AG10803 (cell line): ENCODE results near the gene RGL2.
"Not testable (repeated sequence)": the region's sequence is repeated elsewhere in the genome, so short reads cannot be mapped to it uniquely, and the experiment has no call there.

Experiments
- DNase-seq: peaks from one replicate; pipeline ENCODE4 v3.0.0; 2010; ENCODE audit warnings: low read depth
- H3K4me3 ChIP-seq: 2 replicates; pipeline ENCODE4 v1.5.1; 2011; ENCODE audit warnings: mild to moderate bottlenecking, low read length, control low read depth
- TF ChIP-seq, protein P1 (sequence below): conservative IDR thresholded peaks from 2 replicates; pipeline ENCODE4 v1.5.1; 2011; ENCODE audit warnings: mild to moderate bottlenecking, low read length, control low read depth, inconsistent platforms

Gene RGL2

DNA sequence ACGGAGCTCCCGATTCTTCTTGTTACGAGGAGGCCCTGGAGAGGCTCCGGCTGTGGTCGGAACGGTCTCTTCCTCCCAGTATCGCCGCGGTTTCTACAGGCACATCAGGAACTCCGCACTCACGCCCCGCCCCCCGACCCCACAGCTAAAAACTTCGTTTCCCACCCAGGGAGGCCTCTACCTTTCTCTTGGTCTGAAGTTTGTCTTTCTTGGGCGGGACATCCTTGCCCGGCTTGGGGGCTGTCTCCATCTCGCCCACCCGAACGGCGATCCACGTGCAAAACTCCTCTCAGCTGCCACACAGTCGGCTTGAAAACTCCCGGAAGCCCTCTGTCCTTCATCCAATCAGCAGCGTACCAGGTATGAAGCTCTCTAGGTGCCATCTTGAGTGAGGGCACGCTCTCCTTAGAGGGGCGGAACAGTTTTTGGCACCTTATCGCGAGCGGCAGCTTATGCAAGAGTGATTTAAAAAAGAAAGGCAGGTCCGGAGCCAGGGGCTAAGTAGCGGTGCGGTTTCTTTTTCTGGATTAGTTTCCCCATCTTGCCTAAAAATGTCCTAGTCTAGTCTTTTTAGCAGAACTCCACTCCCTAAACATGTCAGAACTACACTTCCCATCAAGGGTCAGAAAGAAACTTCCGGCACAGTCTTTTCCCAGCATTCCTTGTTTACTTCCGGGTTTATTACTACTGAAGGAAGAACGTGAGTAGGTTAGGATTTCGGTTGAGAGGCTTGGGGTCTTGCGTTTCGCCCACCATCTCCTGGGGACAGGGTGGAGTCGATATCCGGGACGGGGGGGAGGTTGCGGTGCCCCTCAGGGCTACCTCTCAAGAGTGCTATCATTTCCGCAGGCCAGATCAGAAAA, 9.6 kb downstream of the RGL2 start, which contains the start of the genes PFDN6 and WDR46:
Gene PFDN6, plus strand, starts transcription at position 681 of the 863 bp plus-strand sequence. CDS start 256 bp downstream, outside the sequence.
Gene WDR46, minus strand, starts transcription at position 319 of the 863 bp plus-strand sequence. Its CDS starts 69 bp downstream, at position 250.
- TF ChIP-seq, protein P1, sequence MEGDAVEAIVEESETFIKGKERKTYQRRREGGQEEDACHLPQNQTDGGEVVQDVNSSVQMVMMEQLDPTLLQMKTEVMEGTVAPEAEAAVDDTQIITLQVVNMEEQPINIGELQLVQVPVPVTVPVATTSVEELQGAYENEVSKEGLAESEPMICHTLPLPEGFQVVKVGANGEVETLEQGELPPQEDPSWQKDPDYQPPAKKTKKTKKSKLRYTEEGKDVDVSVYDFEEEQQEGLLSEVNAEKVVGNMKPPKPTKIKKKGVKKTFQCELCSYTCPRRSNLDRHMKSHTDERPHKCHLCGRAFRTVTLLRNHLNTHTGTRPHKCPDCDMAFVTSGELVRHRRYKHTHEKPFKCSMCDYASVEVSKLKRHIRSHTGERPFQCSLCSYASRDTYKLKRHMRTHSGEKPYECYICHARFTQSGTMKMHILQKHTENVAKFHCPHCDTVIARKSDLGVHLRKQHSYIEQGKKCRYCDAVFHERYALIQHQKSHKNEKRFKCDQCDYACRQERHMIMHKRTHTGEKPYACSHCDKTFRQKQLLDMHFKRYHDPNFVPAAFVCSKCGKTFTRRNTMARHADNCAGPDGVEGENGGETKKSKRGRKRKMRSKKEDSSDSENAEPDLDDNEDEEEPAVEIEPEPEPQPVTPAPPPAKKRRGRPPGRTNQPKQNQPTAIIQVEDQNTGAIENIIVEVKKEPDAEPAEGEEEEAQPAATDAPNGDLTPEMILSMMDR: no peak
- H3K4me3 ChIP-seq: peak within 1 kb of the TSS; percentile 96
- peak; percentile 88 for DNase-seq

DNA sequence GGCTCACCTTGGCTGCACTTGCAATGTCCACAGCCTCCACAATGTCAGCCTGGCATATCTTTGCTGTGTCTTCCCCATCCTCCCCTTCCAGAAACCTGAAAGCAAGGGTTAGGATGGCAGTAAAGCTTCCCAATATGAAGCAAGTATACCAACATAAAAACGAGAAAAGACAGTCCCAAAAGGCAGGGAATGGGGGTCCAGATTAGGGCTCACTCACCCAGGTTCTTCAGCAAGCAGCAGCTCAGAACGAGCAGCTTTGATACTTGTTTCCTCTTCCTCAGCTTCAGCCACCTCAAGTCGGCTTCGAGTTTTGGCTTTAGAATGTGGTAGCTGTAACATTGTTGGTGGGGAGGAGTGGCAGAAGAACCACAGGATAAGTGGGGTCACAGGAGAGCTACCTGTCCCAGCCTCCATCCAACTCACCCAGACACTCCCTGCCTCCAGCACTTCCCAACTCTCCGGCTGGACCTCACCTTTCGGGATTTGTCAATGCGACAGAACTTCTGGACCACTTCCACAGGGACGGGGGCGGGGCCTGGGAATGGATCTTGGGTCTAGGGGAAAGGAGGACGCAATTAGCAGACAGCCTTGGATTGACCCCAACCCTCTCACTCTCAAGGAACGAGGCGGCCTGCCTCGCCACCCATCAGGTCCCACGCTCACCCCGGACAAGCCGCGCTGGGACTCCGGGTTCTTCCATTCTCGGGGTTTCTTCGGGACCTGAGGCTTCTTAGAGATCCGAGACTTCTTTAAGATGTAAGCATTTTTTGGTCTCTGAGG, 10.4 kb downstream of the RGL2 start:
- peak overlapping the region; percentile 96 for H3K4me3 ChIP-seq
- no peak for DNase-seq
- TF ChIP-seq, protein P1: no peak

DNA sequence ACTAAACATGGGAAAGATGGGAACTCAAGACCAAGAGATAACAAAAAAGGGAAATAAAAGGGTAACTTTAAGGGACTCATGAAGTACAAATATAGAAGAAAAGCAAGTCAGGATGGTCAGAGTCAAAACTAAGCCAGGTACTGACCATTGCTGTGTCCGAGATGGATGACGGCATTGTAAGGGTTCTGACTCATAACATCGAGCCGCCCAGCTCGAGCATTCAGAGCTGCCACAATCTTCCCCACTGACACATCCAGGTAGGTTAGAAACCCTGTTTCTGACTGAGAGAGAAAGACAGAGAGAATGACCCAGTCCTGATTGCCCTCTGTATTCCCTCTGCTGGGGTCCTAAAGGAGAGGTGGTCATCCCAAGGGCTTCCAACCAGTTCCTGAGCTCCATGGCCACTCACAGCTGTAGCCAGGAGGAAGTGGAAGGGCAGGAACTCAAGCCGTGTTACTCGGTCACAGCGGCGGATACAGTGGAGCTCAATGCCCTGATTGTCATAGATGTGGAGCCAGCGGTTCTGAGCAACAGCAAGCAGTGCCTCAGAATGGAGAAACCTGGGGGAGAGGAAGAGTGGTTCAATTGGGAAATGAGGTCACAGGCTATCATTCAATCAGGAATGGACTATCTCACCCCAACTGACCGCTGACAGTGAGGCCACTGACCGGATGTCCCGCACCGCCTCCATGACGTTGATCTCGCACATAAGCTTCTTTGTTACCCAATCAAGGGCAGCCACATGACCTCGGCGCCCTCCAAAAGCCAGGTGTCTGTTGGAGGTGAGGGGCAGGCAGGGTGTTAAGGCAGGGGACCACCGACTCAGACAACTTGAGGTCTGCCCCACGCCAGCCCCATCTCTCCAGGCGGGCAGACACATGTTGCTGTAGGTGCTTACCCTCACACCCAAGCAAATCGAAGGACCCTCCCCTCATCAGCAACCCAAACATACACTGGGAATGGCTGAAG, 11.5 kb downstream of the RGL2 start:
- no peak for DNase-seq
- H3K4me3 ChIP-seq: no peak overlapping the region; the same call in 1 of the 2 replicates
- TF ChIP-seq, protein P1: no peak

DNA sequence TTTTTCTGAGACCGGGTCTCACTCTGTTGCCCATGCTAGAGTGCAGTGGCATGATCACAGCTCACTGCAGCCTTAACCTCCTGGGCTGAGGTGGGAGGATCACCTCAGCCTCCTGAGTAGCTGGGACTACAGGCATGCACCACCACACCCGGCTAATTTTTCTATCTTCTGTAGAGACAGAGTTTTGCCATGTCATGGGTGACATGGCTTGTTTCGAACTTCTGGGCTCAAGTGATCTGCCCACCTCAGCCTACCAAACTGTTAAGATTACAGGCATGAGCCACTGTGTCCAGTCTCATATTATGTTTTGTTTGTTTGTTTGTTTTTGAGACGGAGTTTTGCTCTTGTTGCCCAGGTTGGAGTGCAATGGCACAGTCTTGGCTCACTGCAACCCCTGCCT, 13.5 kb downstream of the RGL2 start:
- H3K4me3 ChIP-seq, DNase-seq: not testable (repeated sequence)

DNA sequence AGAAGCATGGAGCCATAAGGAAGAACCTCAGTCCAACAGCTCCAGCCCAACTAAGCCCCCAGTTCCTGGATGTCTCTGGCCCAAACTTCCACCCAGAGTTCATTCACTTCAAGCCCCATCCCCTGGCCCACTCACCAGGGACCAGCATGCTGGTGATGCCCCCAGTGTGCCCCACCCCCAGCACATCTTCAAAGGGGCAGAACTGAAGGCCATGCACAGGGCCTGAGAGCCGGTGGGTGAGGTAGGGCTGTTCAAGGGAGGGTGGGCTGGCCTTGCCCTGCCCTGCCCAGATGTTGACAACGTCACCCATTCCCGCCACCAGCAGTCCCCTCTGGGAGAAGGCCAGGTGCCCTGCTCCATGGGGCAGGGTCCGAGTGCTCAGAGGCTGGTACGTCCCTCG, 18.2 kb downstream of the RGL2 start:
- TF ChIP-seq, protein P1: no peak
- DNase-seq: no peak
- no peak overlapping the region for H3K4me3 ChIP-seq

DNA sequence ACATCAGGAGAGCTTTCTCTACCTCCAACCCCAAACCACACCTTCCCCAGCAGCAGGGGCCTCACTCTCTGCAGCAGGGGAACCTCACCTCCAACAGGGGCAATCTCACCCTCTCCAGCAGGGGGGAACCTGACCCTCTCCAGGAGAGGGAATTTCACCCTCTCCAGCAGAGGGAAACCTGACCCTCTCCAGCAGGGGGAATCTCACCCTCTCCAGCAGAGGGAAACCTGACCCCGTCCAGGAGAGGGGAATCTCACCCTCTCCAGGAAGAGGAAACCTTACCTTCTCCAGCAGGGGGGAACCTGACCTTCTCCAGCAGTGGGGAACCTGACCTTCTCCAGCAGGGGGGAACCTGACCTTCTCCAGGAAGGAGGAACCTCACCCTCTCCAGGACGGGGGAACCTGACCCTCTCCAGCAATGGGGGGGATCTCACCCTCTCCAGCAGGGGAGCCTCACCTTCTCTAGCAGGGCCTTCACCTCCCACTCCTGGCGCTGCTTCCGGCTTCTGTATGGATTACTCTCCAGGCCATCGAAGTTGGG, 18.7 kb downstream of the RGL2 start:
- no peak overlapping the region for H3K4me3 ChIP-seq
- DNase-seq: peak; percentile 34
- TF ChIP-seq, protein P1: peak; percentile 57
